Endothelial cell of umbilical vein (primary cell): ENCODE data around the gene FAM118B.

Source experiments
- EZH2 ChIP-seq: IDR thresholded peaks from 2 replicates; pipeline ENCODE4 v1.6.1; 2012; ENCODE audit warnings: borderline replicate concordance, low read depth, mild to moderate bottlenecking, moderate library complexity, low read length, inconsistent platforms; ENCODE audit not compliant: severe bottlenecking
- TF ChIP-seq, protein P1 (sequence below), 2 donors: IDR thresholded peaks; 1 replicate in 1 of 2; 2 replicates in 1 of 2; pipeline ENCODE4 v1.5.1; 2011; ENCODE audit warnings: low read length in 2 of 2, mild to moderate bottlenecking in 2 of 2, moderate library complexity in 2 of 2, control low read depth in 1 of 2, inconsistent platforms in 1 of 2, low read depth in 1 of 2; ENCODE audit not compliant: insufficient read depth in 1 of 2; ENCODE audit errors: extremely low read depth in 1 of 2

GRCh38 chr11:126282361-126282735, 70.8 kb downstream of the FAM118B start:
- TF ChIP-seq, protein P1, sequence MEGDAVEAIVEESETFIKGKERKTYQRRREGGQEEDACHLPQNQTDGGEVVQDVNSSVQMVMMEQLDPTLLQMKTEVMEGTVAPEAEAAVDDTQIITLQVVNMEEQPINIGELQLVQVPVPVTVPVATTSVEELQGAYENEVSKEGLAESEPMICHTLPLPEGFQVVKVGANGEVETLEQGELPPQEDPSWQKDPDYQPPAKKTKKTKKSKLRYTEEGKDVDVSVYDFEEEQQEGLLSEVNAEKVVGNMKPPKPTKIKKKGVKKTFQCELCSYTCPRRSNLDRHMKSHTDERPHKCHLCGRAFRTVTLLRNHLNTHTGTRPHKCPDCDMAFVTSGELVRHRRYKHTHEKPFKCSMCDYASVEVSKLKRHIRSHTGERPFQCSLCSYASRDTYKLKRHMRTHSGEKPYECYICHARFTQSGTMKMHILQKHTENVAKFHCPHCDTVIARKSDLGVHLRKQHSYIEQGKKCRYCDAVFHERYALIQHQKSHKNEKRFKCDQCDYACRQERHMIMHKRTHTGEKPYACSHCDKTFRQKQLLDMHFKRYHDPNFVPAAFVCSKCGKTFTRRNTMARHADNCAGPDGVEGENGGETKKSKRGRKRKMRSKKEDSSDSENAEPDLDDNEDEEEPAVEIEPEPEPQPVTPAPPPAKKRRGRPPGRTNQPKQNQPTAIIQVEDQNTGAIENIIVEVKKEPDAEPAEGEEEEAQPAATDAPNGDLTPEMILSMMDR (IDR thresholded peaks at IDR 0.05; ENCODE audit: extremely low read depth in 1 of 2, insufficient read depth in 1 of 2, low read depth in 1 of 2, low read length in 2 of 2), result no peak
- no peak for TF ChIP-seq EZH2
